Skin of body (tissue), 2 donors: Measurements from ENCODE around the gene STRA6. TPM values are rescaled to one million over a fixed set of nuclear protein-coding genes. Genes with fewer than 3 reads are reported as not detected.

Experiments
- DNase-seq: peaks from one replicate; lab custom pipeline; 2025; lab: John Stamatoyannopoulos, UW
- total RNA-seq: library from RNA; depleted of rRNA; stranded (reverse); fragments of >200 nt; gene quantifications from one replicate; pipeline ENCODE4 v1.2.3, GENCODE V29; 2014

The STRA6 gene
- total RNA-seq, 1 donor from 2014 or later, result 0.49 TPM

DNA sequence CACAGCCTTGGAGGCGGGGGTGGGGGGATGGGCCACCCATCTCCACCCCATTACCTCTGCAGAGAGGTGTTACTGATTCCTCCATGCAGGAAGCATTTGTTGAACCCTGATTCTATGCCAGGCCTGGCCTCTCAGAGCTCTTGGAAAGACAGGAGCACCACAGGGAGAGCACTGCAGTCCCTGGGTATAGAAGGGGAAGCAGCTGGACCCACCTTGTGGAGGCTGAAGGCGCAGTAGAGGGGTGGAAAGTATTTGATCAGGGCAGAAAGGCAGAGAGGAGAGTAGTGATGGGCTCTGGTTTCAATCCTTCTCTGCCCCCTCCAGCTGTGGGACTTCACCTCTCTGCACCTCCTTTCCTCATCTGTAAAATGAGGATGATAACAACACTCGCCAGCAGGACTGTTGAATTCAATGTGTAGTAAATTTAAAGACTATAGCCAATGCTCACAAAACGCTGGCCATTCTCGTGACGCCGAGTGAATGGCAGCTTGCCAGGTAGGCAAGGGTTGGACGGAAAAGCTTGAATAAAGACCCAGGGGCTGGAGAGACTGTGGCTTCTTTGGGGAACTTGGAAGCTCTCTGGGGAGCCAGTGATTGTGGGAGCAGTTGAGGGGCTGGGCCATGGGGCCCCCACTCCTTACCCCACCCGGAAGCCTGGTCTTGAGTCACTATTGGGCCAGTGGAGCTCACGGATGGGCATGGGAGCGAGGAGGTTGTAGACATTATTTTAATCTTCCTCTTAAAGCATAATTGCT is 25.6 kb upstream of the STRA6 start:
- no peak for DNase-seq

DNA sequence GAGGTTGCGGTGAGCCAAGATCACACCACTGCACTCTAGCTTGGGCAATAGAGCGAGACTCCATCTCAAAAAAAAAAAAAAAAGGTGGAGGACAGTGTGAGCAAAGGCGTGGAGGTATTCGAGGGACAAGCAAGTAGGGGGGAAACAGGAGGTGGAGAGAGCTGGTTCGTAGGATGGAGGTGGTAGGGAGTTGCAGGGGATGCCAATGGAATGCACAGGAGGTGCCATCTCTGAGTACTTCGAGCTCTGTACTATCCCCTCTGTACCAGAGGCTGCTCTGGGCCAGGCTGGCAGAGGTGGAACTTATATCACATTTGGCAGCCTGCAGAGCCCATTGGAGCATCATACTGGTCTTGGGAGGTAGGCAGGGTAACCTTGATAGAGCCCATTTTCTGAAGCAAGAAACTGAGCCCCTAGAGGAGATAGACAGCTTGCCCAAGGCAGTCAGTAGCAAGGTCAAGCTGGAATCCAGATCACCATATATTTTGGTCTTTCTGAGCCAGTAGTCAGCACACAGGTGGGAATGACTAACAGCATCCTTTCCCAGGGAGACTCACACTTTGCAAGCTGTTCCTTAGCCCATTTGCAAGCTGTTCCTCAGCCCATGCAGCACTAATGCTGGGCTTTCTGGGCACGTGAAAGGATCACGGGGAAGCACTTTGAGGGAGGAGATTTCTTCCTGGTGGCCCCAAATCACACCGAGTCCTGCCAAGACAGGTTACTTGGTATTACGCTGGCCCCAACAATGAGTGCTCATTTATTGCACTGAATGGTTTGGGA is 24.4 kb upstream of the STRA6 start:
- no peak for DNase-seq

DNA sequence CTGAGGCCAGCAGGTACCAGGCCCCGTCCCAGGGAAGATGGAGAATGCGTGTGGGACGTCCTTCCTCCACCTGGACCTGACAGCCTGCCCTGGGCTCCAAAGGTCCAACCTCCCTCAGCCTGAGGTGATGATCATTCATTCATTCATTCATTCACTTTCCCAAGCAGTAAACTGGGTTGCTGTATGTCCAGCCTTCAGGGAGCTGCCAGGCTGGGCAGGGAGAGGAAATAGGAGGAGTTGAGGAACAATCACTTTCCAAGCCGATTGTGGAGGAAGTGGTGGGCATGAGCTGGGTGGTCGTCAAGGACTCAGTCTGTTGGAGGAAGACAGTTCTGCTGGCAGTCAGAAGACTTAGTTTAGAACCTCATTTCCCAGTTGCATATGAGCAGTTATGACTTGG is 23.3 kb upstream of the STRA6 start:
- no peak for DNase-seq

DNA sequence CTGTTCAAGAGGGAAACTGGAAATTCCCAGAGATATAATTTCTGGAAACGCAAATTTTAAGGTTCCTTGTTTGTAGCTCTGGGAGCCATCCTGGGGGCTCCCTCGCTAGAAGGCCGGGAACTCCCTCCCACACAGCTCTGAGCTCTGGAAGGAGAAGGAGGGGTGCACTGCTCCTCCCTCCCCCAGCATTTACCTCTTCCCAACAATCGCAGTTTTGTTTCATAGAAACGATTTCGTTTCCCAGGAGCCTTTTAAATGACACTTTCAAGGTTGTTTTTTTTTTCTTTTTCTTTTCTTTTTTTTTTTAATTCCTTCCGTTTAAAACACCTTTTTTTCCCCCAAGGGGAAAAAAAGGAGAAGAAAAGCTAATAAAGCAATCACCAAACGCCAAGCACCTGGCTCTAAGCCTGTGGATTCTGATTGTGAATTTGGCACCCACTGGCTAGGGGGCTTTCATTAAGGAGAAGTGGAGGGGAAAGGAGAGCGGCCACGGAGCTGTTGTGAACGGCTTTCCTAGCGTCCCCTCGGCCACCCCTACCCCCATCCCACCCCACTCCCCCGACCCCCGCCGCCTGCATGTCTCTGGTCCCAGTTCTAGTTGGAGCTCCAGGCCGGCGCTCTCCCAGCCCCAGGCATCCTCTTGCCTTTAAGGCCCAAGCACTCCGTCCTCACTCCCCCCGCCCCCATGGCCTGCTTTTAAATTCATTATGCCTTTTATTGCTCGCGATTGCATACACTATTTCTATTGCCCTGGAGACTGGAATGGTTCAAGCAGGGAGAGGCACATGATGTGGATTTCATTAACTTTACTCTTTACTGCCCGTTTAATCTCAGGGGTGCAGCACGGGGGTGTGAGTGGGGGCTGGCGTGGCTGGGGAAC is 19.9 kb upstream of the STRA6 start:
- DNase-seq, result no peak

DNA sequence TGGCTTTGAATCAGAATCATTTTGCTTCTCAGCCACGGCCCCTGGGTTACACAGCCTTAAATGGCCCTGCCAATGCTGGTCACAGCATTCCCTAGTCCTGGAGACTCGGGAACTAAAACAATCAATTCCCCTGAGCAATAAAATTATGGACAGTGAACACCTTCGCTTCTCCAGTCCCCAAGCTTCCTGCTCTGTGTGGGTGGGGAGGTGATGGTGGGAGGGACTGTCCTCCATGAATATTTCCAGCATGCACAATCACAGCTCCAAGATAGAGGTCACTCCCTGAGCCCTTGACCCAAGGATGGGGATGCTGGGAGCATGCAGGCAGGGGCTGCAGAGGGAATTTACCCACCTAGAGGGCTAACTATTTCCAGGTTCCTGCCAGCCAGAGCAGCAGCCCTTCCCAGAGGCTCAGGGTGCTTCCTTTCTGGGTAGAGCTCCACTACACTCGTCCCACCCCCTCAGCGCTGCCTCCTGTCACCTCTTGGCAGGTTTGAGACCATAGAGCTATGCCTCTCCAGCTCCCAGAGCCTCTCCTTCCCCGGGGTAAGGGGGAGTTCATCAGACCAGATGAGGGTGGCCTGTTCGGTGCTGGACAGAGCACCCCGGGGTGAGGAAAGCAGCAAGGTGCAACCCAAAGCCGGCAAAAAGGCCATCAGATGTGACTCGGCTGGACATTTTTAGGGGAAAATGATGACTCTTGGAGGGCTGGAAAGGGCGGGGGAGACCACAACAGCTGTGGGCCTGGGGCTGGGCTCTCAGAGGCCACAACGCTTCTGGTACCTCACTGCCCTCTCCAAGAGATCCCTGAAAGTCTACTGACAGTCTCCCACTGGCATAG is 19.0 kb upstream of the STRA6 start:
- DNase-seq, result no peak

DNA sequence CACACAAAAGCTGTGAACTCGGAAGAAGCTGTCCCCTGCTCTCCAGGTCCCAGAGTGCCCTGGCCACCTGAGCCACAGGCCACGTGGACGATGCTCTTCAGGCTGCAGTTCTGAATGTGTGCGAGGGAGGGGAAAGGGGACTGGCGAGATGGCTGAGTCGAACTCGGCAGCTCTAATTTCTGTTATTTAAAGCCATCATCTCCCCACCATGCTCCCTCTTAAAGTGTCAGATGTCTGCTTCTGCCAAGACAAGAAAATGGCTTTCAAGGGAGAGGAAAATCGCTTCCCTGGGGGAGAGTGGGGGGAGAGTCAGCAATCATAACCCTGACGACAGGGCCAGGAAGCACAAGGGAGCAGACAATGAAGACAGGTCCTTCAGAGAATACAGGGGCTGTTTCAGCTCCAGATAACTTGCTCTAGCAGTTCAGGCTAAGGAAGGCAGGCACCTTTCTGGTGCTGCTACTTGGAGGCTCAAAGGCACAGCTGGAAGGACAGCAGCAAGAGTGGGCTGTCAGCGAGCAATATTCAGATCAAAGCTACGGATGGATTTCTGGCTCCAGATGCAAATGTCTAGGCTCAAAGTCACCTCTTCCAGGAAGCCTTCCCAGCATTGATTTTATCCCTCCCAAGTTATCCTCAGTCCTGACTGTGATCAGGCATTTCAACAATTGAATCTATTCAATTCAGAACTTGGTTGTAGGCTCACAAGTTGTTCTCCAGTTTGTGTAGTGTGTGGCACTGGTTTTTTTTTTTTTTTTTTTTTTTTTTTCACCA is 18.1 kb upstream of the STRA6 start:
- no peak for DNase-seq

DNA sequence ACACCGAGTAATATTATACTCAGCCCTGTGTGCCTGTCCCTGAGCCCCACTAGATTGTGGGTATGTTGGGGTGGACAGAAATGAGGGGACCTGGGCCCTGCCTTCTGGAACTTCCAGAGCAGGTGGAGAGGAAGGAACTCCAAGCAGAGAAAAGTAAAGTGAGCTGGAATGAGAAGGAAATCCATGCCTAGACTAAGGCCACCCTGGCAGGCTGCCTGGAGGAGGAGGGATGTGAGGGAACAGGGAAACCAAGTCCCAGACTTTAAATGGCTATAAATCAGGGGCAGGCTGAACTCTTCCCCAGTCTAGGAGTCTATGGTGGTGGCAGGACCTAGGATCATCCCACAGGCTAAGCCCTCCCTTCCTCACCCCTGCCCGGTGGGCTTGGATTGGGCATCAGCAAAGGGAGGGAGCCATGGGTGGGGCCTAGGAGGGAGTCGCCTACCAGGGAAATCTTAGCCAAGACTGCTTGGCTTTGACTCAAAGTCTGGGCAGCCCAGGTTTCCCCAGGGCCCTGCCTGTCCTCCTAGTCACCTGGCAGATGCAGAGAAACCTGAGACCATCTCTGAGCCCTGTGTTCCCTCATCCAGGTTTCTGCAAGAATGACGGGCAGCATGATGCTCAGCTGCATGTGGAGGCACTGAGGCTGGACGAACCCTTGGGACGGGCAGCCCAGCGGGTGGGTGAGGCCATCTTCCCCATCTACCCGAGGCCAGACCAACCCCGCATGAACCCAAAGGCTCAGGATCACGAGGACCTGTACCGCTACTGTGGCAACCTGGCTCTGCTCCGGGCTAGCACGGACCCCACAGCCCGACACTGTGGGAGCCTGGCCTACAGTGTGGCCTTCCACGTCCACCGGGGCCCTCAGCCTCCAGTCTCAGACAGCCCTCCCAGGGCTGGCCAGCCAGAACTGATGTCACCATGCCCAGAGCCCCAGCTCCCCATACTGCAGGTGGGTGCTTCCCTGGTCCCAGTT is 15.6 kb upstream of the STRA6 start:
- no peak for DNase-seq

DNA sequence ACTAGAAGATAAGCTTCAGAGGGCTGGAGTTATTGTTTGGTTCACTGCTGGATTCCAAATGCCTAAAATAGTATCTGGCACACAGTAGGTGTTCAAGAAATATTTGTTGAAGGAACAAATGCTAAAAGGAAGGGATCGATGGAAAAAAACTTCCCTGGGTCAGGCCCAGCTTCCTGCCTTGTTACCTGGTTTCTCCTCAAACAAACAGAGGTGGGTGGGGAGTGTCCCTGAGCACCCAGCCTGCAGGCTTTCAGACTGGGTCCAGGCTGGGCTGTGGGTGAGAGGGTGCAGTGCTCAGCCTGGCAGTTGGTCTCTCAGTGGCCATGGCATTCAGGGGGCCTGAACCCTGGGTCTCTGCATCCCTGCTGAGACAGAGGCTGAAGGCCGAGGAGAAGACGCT is 14.4 kb upstream of the STRA6 start:
- no peak for DNase-seq

DNA sequence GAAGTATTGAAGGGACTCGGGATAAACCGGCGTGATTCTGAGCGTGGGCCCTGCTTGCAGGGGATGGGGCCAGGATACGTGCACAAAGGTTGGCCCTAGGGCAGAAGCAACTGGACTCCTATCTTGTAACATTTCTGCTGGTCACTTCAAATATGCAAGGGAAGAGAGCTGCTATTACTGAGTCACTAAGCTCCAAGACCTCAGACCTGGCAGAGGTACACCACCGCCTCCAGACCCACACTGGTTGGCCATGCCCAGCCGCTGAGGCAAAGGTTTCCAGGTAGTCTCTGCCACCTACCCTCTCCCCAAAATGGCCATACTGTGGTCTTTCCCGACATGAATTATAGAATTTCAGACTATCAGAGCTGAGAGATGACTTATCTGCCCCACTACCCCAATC is 13.4 kb upstream of the STRA6 start:
- no peak for DNase-seq

DNA sequence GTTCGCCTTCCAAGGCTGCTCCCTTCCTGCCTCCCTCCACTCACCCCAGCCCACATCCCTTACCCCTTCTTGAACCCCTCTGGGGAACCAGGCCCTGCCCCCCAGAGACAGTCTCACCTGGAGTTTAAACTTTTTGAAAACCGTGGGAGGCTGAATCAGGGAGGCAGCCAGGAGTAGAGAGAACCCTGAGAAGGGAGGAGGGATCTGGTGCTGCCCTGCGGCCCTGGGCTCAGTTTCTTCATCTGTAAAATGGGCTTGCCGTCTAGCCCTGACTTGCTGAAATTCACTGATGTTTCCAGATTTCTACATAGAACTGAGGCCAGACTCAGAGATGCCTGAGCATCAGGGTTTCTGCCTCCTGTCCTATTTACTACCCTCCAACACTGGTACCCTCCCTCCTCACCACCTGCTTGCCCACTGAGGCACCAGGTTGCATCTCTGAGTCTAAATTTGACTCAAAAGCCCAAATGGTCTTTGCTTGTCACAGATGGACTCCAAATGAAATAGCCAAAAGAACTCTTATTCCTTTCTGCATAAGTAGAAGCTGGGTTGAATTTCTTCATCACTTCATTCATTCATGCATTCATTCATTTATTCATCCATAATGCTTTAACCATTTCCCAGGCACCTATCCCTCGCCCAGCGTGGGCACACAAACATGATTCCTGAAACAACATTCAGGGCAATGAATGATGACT is 11.9 kb upstream of the STRA6 start:
- DNase-seq, result no peak

DNA sequence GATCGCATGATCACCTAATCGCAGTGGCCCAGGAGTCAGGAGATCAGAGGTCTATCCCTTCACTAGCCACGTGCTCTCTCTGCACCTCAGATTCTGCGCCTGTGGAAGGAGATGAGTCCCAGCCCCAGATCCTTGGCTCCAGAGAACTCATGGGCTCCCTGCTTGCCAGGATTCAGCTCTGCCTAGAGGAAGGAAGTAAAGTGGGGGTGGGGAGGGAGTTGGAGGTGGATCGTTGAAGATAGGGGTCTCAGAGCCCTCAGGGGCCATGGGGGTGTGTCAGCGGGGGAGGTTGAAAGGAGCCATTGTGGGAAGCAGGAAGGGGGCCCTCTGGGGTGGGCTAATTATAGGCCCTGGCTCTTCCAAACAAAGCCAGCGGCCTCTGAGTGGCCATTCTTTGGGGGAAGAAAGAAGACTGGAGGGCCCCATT is 11.3 kb upstream of the STRA6 start:
- no peak for DNase-seq

DNA sequence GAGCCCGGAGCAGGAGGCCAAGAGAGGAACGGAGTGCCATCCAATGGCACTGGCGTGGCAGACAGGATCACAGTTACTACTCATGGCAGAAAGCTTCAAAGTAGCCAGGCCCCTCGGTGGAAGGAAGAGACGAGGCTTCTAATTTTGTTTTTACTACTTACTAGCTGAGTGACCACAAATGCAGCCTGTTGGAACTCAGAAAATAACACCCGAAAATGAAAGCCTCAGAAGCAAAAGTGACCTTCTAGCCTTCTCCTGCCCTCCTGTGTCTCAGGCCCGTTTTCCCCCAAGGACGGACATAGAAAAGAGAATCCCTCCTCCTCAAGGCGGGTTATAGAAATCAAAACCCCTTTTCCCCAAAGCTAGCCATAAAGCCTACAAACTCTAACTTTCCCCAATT is 9.9 kb upstream of the STRA6 start:
- DNase-seq, result no peak

DNA sequence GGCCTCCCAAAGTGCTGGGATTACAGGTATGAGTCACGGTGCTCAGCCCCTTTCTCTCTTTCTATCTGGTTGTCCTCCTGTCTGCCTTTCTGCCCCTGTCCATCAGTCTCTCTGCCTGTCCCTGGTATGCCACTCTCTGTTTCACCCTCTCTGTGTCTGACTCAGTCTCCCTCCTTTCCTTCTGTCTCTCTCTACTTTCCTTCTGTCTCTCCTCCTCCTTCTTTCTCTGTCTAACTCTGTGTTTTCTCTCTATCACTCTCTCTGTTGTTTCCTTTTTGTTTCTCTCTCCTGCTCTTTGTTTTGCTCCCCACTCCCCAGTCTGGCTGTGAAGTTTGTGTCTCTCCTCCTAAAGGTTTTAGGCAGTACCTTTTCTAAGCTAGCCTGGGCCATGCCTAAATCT is 9.1 kb upstream of the STRA6 start:
- no peak for DNase-seq

DNA sequence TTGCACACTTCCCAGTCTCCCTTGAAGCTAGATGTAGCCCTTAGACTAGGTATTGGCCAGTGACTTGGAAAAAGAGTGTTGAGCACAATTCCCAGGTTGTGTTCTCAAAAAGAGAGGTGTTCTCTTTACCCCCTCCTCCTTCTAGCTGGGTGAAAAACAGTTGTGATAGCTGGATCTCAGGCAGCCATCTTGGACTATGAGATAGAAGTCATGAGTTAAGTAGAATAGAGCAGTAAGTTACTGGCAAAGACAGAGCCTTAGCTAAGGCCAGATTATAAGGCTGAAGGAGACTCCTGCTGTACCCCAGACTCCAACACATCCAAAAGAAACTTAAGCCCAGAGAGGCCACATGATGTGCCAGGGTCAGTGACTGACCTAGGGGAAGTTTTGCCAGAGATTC is 8.1 kb upstream of the STRA6 start:
- DNase-seq, result no peak

DNA sequence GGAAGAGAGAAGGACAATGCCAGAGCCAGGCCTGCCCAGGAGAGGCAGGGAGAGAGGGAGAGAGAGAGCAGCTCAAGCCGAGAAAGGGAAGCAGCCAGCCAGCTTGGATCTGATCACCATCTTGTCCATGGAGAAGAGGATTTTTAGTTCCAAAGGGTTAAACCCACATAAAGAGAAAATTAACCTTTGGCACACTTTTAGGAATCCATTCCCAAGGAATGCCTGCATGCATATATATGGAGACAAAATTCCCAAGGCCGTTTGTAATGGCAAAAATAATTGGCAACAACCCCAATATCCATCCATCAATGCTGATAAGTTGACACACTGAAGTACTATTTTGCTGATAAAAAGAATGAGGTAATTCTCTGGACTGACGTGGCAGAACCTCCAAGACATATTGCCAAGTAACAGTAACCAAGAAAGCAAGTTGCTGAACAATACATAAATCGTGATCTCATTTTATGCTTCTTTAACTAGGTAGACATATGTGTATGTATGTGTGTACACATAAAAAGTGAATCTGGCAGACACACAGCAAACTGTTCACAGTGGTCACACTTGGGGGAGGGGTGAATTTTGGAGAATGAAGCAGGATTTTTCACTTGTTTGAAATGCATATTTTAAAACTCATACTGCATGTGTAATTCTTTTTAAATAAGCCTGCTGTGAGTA is 7.5 kb upstream of the STRA6 start:
- peak; percentile 76 for DNase-seq

DNA sequence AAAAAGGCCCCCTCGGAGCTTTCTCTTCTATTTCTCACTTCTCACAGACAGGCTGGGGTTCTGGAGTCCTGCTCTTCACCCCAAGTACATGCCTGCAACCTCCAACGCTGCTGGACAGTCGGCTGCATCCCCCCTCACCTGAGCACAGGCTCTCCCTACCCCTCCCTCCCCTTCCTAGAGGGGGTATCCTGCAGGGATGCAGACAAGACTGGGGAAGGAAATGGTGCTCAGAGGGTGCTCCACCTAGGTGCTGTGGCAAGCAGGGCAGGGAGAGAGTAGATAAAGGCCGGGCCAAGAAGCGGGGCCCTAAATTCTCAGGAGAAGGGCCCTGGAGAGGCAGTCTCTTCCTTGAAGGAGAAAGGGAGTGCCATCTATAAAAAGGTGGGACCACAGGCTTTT is 7.0 kb upstream of the STRA6 start:
- no peak for DNase-seq

DNA sequence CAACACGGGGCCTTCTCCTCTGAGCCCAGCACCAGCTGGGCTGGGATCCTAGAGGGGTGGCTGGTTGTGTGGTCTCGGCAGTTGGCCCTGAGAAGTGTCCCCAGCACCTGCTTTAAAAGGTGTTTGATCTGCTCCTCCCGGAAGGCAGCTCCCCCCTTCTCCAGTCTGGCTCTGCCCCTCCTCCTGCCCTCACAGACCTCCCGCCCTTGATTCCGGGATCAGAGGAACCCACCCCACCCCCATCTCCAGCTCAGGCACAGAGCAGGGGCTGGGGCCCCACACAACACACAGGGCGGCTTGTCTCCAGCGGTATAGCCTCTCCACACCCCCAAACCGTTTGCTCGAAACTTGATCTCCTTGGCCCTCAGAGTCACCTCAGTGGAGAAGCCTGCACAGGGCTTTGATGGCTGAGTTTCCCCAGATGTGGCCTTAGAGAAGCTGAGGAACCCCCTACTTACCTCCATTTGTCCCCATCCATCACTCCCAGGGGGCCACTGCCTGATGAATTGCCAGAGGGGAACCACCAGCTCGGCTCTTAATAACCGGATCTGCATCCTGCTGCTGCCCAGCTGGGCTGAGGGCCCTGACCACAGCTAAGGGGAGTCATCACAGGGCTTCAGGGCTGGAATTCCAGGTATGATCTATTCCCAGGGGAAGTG is 6.4 kb upstream of the STRA6 start:
- DNase-seq, result no peak
